Trophoblast cell (in vitro differentiated cells and primary cell): ENCODE data around the gene XRRA1.
"Not testable (repeated sequence)": the region's sequence is repeated elsewhere in the genome, so short reads cannot be mapped to it uniquely, and the experiment has no call there.

ENCODE experiments used
- DNase-seq, 2 donors: peaks; one replicate each; pipeline ENCODE4 v3.0.0-alpha.2; 2016
- H2AFZ ChIP-seq: 2 replicates; pipeline ENCODE4 v1.6.1; 2013; ENCODE audit warnings: low read length, moderate library complexity, mild to moderate bottlenecking; ENCODE audit not compliant: insufficient read depth, poor library complexity
- H2AK5ac ChIP-seq: 2 replicates; pipeline ENCODE4 v1.6.1; 2013; ENCODE audit warnings: mild to moderate bottlenecking, low read length
- H2BK120ac ChIP-seq: 2 replicates; pipeline ENCODE4 v1.6.1; 2013; ENCODE audit warnings: low read length, mild to moderate bottlenecking, moderate library complexity; ENCODE audit not compliant: insufficient read depth, poor library complexity
- H2BK12ac ChIP-seq: 2 replicates; pipeline ENCODE4 v1.6.1; 2013; ENCODE audit warnings: mild to moderate bottlenecking, low read length, moderate library complexity
- H2BK5ac ChIP-seq: 2 replicates; pipeline ENCODE4 v1.6.1; 2013; ENCODE audit warnings: low read length, low read depth, moderate library complexity, mild to moderate bottlenecking; ENCODE audit not compliant: poor library complexity
- H3K14ac ChIP-seq: 2 replicates; pipeline ENCODE4 v1.6.1; 2013; ENCODE audit warnings: mild to moderate bottlenecking, low read length
- H3K18ac ChIP-seq: 2 replicates; pipeline ENCODE4 v1.6.1; 2013; ENCODE audit warnings: mild to moderate bottlenecking, low read length
- H3K23ac ChIP-seq: 2 replicates; pipeline ENCODE4 v1.6.1; 2013; ENCODE audit warnings: low read length
- H3K27ac ChIP-seq: 2 replicates; pipeline ENCODE4 v1.5.1; 2013; ENCODE audit warnings: low read depth, mild to moderate bottlenecking, inconsistent platforms, low read length, moderate library complexity
- H3K27me3 ChIP-seq: 2 replicates; pipeline ENCODE4 v1.6.1; 2013; ENCODE audit warnings: inconsistent platforms, mild to moderate bottlenecking, low read length, moderate library complexity; ENCODE audit not compliant: insufficient read depth
- H3K36me3 ChIP-seq, 2 experiments: 1 replicate in 1 of 2; 2 replicates in 1 of 2; pipeline ENCODE4 v1.6.1; 2013; ENCODE audit warnings: low read length in 2 of 2, mild to moderate bottlenecking in 2 of 2, moderate library complexity in 1 of 2; ENCODE audit not compliant: insufficient read depth in 2 of 2, control insufficient read depth in 1 of 2
- H3K4ac ChIP-seq: 2 replicates; pipeline ENCODE4 v1.6.1; 2013; ENCODE audit warnings: low read depth, mild to moderate bottlenecking, low read length, moderate library complexity
- H3K4me1 ChIP-seq, 2 experiments: 1 replicate in 1 of 2; 2 replicates in 1 of 2; pipeline ENCODE4 v1.6.1; 2013; ENCODE audit warnings: low read length in 2 of 2, mild to moderate bottlenecking in 2 of 2, moderate library complexity in 1 of 2; ENCODE audit not compliant: insufficient read depth in 2 of 2, control insufficient read depth in 1 of 2
- H3K4me2 ChIP-seq: 2 replicates; pipeline ENCODE4 v1.6.1; 2013; ENCODE audit warnings: inconsistent platforms, mild to moderate bottlenecking, low read length, moderate library complexity
- H3K4me3 ChIP-seq: 2 replicates; pipeline ENCODE4 v1.5.1; 2013; ENCODE audit warnings: mild to moderate bottlenecking, low read depth, low read length, inconsistent platforms
- H3K79me1 ChIP-seq: one replicate; pipeline ENCODE4 v1.6.1; 2013; ENCODE audit warnings: low read length
- H3K79me2 ChIP-seq: 2 replicates; pipeline ENCODE4 v1.6.1; 2013; ENCODE audit warnings: low read length, mild to moderate bottlenecking; ENCODE audit not compliant: control insufficient read depth, insufficient read depth, poor library complexity
- H3K9ac ChIP-seq: 2 replicates; pipeline ENCODE4 v1.6.1; 2013; ENCODE audit warnings: mild to moderate bottlenecking, low read length
- H3K9me3 ChIP-seq: 2 replicates; pipeline ENCODE4 v1.6.1; 2013; ENCODE audit warnings: low read depth, mild to moderate bottlenecking, control low read depth, inconsistent platforms, low read length; ENCODE audit not compliant: insufficient read depth
- H4K12ac ChIP-seq: 2 replicates; pipeline ENCODE4 v1.6.1; 2013; ENCODE audit warnings: low read depth, mild to moderate bottlenecking, low read length, moderate library complexity
- H4K8ac ChIP-seq: 2 replicates; pipeline ENCODE4 v1.6.1; 2013; ENCODE audit warnings: low read depth, mild to moderate bottlenecking, low read length, moderate library complexity
- H4K91ac ChIP-seq: one replicate; pipeline ENCODE4 v1.6.1; 2013; ENCODE audit warnings: low read depth, mild to moderate bottlenecking, low read length, moderate library complexity
- WGBS: extraction: QIAGEN DNeasy Blood & Tissue Kit; methylation state at CpG from one replicate; pipeline ENCODE4 v1.1.7; 2013; ENCODE audit warnings: missing lambda C conversion rate; ENCODE audit not compliant: insufficient read length, insufficient coverage; ENCODE audit errors: extremely low coverage; 5-methylcytosine and 5-hydroxymethylcytosine counted together

Gene XRRA1

DNA sequence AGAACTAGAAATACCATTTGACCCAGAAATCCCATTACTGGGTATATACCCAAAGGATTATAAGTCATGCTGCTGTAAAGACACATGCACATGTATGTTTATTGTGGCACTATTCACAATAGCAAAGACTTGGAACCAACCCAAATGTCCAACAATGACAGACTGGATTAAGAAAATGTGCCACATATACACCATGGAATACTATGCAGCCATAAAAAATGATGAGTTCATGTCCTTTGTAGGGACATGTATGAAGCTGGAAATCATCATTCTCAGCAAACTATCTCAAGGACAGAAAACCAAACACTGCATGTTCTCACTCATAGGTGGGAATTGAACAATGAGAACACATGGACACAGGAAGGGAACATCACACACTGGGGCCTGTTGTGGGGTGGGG lies 55.9 kb downstream of the XRRA1 start:
- not testable (repeated sequence) for H4K12ac ChIP-seq, H4K91ac ChIP-seq, H3K4me1 ChIP-seq, H3K23ac ChIP-seq, H2AFZ ChIP-seq, H3K9me3 ChIP-seq, H3K27ac ChIP-seq, H4K8ac ChIP-seq, H3K79me2 ChIP-seq, H3K4me3 ChIP-seq, H2BK5ac ChIP-seq, H3K79me1 ChIP-seq, DNase-seq, H2BK12ac ChIP-seq, H3K14ac ChIP-seq, H2BK120ac ChIP-seq, H3K18ac ChIP-seq, H3K4ac ChIP-seq, H3K9ac ChIP-seq, H3K4me2 ChIP-seq, H2AK5ac ChIP-seq, H3K27me3 ChIP-seq, H3K36me3 ChIP-seq

- Histone ChIP-seq H3K79me2 (no peaks in the 10 kb centered on the region), H2AFZ (no peak overlapping the region), H2BK5ac (no peak overlapping the region), H2BK12ac (no peak overlapping the region), H2BK120ac (no peak overlapping the region), H3K79me1 (no peaks in the 10 kb centered on the region), H3K14ac (no peak overlapping the region), H3K4ac (no peak overlapping the region), H2AK5ac (no peak overlapping the region), H4K12ac (no peak overlapping the region), H3K27me3 (no peaks in the 10 kb centered on the region), H3K4me2 (no peak overlapping the region), H3K27ac (no peak overlapping the region), H3K36me3 (peaks cover 2 to 4% of the 10 kb centered on the region in 2 experiments), H4K91ac (no peak overlapping the region), H4K8ac (no peak overlapping the region), H3K23ac (no peak overlapping the region), H3K4me3 (no peak overlapping the region), H3K9me3 (peaks cover 4% of the 10 kb centered on the region), H3K9ac (no peak overlapping the region), H3K4me1 (no peaks in the 10 kb centered on the region), H3K18ac (no peak overlapping the region)
- WGBS = no CpG with 5 or more reads among the region's 1 CpG
- peak in 1 of 2 donors; percentile 39 for DNase-seq
Measured at GRCh38 chr11:74877132-74877531, 71.8 kb downstream of the XRRA1 start.

DNA sequence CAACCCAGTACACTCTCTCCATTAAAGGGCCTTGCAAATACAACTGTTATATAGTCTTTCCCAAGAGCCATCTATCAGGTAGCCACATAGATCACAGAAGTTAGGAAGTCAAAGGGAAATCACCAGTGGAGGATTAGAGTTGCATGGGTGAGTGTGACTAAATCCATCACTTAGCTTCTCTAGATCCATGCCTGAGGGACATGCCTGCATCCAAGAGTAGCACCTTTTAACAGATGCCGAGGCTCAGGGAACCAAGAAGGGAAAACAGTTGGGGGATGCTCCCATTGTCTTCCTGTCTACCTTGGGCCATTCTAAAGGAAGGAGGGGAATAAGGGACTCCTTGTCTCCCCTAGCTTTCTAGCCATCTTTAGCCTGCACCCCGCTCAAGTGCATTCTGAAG lies 77.9 kb downstream of the XRRA1 start:
- H3K27ac ChIP-seq = no peak overlapping the region
- no peak overlapping the region for H3K4me2 ChIP-seq
- DNase-seq = no peak
- H3K79me2 ChIP-seq = no peaks in the 10 kb centered on the region
- peaks cover 6 to 9% of the 10 kb centered on the region in 2 experiments for H3K36me3 ChIP-seq
- H2BK120ac ChIP-seq = no peak overlapping the region
- H3K9ac ChIP-seq = no peak overlapping the region
- no peak overlapping the region for H4K12ac ChIP-seq
- H2AFZ ChIP-seq = no peak overlapping the region
- H2BK5ac ChIP-seq = no peak overlapping the region
- no peak overlapping the region for H3K4me3 ChIP-seq
- H3K9me3 ChIP-seq = peaks cover 12% of the 10 kb centered on the region
- no peak overlapping the region for H2AK5ac ChIP-seq
- no CpG with 5 or more reads among the region's 2 CpGs for WGBS
- no peak overlapping the region for H3K18ac ChIP-seq
- no peaks in the 10 kb centered on the region for H3K27me3 ChIP-seq
- no peak overlapping the region for H4K91ac ChIP-seq
- H3K4me1 ChIP-seq = no peaks in the 10 kb centered on the region
- no peak overlapping the region for H3K4ac ChIP-seq
- no peak overlapping the region for H3K14ac ChIP-seq
- H3K23ac ChIP-seq = no peak overlapping the region
- H2BK12ac ChIP-seq = no peak overlapping the region
- no peaks in the 10 kb centered on the region for H3K79me1 ChIP-seq
- H4K8ac ChIP-seq = no peak overlapping the region

DNA sequence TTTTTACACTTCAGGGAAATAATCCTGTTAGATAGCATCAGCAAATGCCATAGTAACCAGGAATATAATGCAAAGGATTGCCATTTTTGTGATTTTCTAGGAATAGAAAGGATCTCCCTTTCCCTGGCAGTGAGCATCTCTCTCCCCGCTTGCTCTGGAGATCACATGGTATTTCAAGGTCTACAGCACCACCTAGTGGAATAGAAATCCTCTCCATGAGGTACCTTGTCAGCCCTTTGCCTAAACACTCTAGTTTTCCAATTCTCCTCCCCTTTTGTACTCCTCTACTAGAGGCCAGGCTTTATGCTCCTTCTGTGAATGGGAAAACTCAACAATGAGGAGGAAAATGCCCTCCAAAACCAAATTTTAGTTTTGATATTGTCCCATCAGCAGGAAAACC lies 78.4 kb downstream of the XRRA1 start:
- H2BK12ac ChIP-seq = no peak overlapping the region
- no peaks in the 10 kb centered on the region for H3K4me1 ChIP-seq
- H3K4me2 ChIP-seq = no peak overlapping the region
- H3K18ac ChIP-seq = no peak overlapping the region
- no peak overlapping the region for H3K27ac ChIP-seq
- H3K27me3 ChIP-seq = no peaks in the 10 kb centered on the region
- no peak overlapping the region for H2AK5ac ChIP-seq
- H4K8ac ChIP-seq = no peak overlapping the region
- peaks cover 16% of the 10 kb centered on the region for H3K9me3 ChIP-seq
- peaks cover 9 to 10% of the 10 kb centered on the region in 2 experiments for H3K36me3 ChIP-seq
- H3K14ac ChIP-seq = no peak overlapping the region
- peak; percentile 21 to 73 for DNase-seq
- no peak overlapping the region for H4K91ac ChIP-seq
- no peak overlapping the region for H3K9ac ChIP-seq
- no peak overlapping the region for H3K4ac ChIP-seq
- H2AFZ ChIP-seq = no peak overlapping the region
- WGBS = no CpG with 5 or more reads among the region's 1 CpG
- H3K23ac ChIP-seq = no peak overlapping the region
- no peak overlapping the region for H3K4me3 ChIP-seq
- H3K79me1 ChIP-seq = no peaks in the 10 kb centered on the region
- no peak overlapping the region for H2BK120ac ChIP-seq
- no peaks in the 10 kb centered on the region for H3K79me2 ChIP-seq
- H2BK5ac ChIP-seq = no peak overlapping the region
- no peak overlapping the region for H4K12ac ChIP-seq

GRCh38 chr11:74866557-74866956 lies 82.3 kb downstream of the XRRA1 start:
- Histone ChIP-seq H2AFZ (no peak overlapping the region), H3K79me1 (no peaks in the 10 kb centered on the region), H2BK120ac (no peak overlapping the region), H2BK5ac (no peak overlapping the region), H3K23ac (no peak overlapping the region), H4K8ac (no peak overlapping the region), H4K12ac (no peak overlapping the region), H3K4me2 (no peak overlapping the region), H3K36me3 (peaks cover 13 to 15% of the 10 kb centered on the region in 2 experiments), H3K18ac (no peak overlapping the region), H3K79me2 (no peaks in the 10 kb centered on the region), H3K4me1 (no peaks in the 10 kb centered on the region), H3K4me3 (no peak overlapping the region), H3K9ac (no peak overlapping the region), H3K4ac (no peak overlapping the region), H2BK12ac (no peak overlapping the region), H2AK5ac (no peak overlapping the region), H4K91ac (no peak overlapping the region), H3K27ac (no peak overlapping the region), H3K14ac (no peak overlapping the region), H3K9me3 (peaks cover 23% of the 10 kb centered on the region), H3K27me3 (no peaks in the 10 kb centered on the region)
- no peak for DNase-seq
